GM08714 (cell line): ENCODE results near the gene KCNIP4.

Experiments used
- H3K4me3 ChIP-seq: fragments of 200-500 bp; sonication (Bioruptor generic); 2 replicates; pipeline ENCODE4 v1.5.1; 2014; ENCODE audit warnings: mild to moderate bottlenecking, low read length, inconsistent platforms
- ZNF274 ChIP-seq: IDR thresholded peaks from 2 replicates; pipeline ENCODE4 v1.6.1; 2012; ENCODE audit warnings: mild to moderate bottlenecking, low read depth, low read length

Gene KCNIP4

DNA sequence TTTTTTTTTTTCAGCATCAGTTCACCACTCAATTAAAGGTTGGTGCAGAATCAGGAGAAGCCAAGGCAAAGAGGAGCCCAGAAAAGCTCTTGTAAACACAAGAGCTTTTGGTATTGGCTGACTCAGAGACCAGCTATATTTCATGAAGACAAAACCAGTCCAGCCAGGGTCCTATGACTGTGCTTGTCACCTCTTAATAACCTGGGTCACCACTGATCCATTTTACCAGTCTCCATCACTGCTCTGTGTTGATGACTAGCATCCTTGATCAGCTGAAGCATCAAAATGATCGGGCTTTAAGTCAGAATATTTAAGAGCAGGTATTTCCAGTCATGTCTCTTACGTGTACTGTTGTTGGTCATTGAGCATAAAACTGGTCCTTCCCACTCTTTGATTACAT lies 1010.4 kb downstream of the KCNIP4 start:
- no peak for TF ChIP-seq ZNF274
- no peak overlapping the region for H3K4me3 ChIP-seq

DNA sequence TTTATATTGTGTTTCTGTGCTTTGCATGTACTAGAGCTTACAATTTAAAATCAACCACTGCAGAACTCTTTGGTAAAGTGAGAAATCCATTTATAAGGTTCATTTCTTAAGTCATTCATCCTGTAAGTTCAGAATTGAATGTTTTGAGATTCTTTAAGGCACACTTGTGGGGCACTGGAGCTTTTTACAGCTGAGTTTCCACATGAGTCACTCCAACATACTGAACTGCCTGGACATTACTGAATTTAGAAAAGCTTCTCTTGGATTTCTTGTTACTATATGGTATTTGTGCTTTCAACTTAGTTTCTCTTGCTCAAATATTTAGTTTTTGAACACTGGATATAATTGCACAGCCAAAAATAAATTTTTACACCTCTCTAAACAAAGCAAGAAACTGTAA lies 1022.0 kb downstream of the KCNIP4 start:
- H3K4me3 ChIP-seq, result no peak overlapping the region
- no peak for TF ChIP-seq ZNF274

DNA sequence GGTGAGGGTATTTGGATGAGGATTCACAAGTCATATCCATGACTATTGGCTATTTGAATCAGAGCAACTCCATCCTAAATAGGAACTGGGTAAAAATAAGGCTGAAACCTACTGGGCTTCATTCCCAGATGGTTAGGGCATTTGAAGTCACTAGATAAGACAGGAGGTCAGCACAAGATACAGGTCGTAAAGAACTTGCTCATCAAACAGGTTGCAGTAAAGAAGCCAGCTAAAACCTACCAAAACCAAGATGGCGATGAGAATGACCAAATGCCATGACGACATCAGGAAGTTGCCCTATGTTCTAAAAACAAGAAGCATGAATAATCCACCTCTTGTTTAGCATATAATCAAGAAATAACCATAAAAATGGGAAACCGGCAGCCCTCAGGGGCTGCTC lies 1023.4 kb downstream of the KCNIP4 start:
- no peak overlapping the region for H3K4me3 ChIP-seq
- TF ChIP-seq ZNF274, result no peak

DNA sequence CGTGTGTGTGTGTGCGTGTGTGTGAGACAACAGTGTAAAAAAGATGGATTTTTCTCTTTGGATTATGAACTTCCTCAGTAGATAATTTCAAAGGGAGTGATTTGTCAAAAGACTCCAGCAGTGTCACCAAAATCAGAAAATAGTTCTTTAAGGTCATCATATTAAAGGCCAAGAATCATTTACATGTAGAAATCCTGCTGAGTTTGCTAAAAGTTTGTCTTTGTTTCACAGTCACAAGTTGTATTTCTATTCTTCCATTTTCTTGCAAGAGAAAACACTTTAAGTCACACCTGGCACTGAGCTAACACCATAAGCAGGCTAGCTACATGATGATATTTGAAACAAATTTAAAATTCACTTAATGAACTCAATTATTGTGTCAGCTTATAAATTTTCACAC lies 1025.6 kb downstream of the KCNIP4 start:
- no peak for TF ChIP-seq ZNF274
- H3K4me3 ChIP-seq, result no peak overlapping the region

DNA sequence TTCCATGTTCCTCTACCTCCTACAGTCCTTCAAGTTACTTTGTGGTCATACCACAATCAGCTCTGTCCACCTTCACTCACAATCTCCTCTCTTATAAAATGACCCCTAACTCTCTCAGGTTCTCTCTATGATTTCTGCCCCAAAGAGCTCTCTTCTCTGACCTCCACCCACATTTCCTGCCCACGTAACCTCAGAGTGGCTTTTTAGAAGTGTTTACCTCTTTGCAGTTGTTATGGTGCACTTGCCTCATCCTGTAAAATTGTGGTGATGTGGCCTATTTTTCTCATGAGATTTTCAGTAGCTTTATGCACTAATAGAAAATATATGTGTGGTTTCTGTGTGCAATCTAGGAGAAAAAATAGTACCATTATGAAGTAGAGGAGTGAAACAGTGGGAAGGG lies 1032.5 kb downstream of the KCNIP4 start:
- H3K4me3 ChIP-seq, result no peak overlapping the region
- no peak for TF ChIP-seq ZNF274

DNA sequence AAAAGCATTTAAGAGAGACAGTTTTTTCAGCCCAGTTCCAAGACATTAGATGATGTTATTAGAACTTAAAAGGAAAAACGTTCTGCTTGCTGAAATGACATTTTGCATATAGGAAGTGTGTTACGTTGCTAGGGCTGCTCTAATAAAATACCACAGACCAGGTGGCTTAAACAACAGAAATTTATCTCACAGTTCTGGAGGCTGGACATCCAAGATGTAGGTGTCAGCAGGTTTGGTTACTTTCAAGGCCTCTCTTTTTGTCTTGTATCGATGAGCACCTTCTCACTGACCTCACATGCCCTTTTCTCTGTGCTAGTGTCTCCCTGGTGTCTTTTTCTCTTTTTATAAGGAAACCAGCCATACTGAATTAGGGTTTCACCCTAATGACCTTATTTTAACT lies 1043.6 kb downstream of the KCNIP4 start:
- TF ChIP-seq ZNF274, result no peak

DNA sequence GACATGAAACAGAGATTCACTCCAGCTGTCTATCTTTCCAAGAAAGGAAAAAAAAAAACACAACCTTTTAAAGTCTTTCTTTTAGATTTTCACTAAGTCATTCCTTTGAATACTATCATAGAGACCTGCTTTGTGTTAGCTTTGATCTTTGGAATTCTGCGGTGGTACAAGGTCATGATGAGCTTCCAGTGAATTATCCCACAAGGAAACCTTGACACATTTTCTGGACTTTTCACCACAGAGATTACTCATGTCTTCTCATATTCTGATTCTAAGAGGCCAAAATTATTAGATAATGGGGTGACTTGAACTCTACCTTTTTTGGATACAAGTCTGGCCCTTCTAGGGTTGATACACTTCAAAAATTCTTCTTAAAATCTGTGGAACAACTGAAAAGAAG lies 1046.7 kb downstream of the KCNIP4 start:
- no peak for TF ChIP-seq ZNF274
- no peak overlapping the region for H3K4me3 ChIP-seq

More for the DNA sequence above, 1043.6 kb downstream of the KCNIP4 start:
- H3K4me3 ChIP-seq, result no peak overlapping the region

DNA sequence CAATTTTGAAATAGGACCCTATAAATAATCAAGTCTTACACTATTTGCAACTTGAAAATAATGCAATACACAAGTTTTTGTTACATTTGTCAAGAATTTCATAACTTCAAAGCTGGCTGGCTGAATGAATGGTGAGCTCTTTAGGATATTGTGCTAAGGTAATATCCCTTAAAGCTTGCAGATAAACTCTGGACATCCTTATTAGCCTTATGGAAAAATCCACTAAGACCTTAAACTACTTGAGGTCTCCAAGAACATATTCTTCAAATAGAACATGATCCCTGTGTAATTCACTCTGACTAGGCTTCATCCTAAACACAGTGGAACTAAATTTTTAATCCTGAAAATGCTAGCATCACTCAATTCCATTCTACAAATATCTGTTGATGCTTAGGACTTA lies 1049.0 kb downstream of the KCNIP4 start:
- no peak overlapping the region for H3K4me3 ChIP-seq
- TF ChIP-seq ZNF274, result no peak

DNA sequence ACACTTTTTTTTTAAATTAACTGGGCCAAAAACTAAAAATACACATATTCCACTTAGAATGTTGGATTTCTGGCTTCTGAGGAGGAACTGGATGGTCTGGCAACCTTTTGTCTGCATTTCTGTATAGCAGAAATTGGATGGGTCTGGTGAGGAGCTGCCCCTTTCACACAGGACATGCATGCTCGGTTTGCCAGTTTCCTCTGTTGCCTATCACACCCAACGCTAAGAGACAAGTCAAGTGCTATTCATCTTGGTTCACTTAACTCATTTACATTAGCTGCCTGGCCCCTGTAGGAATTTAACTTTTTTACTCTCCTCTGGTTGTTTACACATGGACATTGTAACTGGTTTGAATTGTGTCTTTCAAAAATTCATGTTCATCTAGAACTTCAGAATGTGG lies 1052.6 kb downstream of the KCNIP4 start:
- H3K4me3 ChIP-seq, result no peak overlapping the region
- TF ChIP-seq ZNF274, result no peak

DNA sequence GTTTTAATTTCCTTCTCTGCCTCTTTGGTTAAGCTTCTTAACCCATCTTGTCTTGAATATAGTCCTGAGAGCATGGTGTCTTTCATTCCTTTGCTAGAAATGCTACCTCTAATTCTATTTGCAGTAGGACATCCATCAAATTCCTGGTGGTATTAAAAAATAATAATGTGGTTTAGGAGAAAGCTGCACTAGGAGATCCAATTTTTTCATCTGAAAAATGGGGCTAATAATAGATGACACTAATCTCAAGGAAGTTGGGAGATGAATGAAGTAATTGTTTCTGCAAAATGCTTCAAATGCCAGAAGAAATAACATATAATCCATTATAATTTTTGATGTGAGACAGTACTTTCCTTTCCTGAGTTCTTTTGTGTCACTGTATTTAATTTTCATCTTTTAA lies 1053.4 kb downstream of the KCNIP4 start:
- H3K4me3 ChIP-seq, result no peak overlapping the region
- TF ChIP-seq ZNF274, result no peak

DNA sequence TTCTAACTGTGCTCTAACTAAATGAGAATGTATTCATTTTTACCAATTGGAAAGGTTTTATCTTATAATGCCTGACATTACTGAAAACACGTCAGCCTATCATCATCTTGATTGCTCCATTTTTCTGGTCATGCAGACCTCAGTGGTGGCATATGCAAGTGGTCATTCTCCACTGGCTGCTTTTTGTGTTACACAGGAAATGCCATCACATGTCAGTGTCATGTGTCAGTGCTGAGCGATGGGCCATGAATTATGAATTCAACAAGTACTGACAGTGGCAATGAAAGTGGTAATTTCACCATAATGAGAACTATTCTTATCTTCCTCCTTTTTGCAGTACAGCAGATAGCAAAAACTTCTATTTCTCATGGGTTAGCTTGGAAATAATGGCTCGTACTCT lies 1057.8 kb downstream of the KCNIP4 start:
- H3K4me3 ChIP-seq, result no peak overlapping the region
- TF ChIP-seq ZNF274, result no peak

DNA sequence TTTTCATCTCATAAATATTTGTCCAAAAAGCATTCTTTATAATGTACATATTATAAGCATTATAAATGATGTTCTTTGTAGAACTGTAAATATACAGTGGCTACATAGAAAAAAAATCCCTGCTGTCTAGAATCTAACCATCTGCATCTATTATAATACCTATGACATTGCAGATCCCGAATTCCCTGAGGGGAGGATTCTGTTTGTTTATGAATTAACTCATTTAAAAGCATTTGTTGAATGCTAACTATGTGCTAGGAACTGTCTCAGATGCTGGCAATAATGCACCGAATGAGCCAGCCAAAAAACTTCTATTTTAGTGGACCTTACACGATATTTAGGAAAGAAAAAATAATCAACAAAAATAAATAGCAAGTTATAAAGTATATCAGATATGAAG lies 1058.7 kb downstream of the KCNIP4 start:
- no peak for TF ChIP-seq ZNF274
- H3K4me3 ChIP-seq, result no peak overlapping the region

DNA sequence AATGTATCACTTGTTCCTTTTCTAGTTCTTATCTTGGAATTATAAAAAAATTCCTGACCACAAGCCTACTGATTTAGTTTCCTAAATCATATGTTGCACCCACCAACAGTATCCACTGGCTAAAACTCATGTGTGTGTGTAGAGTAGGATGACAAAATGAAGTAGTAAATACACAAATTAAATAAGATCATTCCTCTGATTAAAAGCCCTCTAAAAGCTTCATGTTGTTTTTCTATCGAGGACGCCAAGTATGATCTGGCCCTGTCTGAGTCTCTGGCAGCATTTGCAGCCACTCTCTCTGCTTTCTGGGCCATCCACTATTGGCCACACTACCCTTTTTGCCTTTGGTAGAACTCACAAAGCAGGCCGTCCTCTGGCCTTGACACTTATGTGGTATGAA lies 1064.9 kb downstream of the KCNIP4 start:
- no peak overlapping the region for H3K4me3 ChIP-seq
- no peak for TF ChIP-seq ZNF274

DNA sequence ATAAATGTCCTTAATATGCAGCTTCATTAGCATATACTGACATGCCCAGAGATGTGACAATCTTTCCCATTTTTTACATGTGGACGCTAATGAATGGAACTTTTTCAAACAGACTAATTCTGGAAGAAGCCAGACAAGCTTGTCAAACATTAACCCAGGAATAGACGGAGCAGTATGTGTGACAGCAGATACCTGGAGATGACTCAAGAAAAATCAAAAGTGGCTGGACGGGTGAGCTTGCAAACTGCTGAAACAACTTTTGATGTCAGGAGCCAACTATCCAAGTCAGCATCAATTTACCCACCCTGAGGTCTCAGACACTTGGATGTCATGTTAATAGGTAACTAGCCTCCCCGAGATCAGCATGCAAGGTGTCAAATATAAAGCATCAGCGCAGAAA lies 1065.3 kb downstream of the KCNIP4 start:
- H3K4me3 ChIP-seq, result no peak overlapping the region
- no peak for TF ChIP-seq ZNF274

DNA sequence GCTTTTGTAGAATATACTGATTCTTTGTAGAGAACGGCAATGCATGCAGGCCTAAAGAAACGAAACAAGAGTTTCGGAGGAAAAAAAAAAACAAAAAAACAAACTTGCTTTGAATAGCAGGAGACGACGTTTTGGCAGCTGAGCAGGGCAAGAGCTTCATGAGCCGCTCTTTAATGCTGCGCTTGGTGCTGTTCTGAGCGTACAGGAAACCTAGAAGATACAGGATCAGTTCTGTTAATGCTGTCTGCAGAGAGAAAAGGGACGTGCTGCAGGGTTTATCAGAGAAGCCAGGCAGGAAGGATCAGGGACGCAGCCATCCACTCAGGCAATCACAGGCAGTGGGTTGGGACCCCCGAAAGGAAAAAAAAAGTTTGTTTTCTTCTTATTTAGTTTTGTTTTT lies 1066.1 kb downstream of the KCNIP4 start:
- no peak overlapping the region for H3K4me3 ChIP-seq
- no peak for TF ChIP-seq ZNF274

DNA sequence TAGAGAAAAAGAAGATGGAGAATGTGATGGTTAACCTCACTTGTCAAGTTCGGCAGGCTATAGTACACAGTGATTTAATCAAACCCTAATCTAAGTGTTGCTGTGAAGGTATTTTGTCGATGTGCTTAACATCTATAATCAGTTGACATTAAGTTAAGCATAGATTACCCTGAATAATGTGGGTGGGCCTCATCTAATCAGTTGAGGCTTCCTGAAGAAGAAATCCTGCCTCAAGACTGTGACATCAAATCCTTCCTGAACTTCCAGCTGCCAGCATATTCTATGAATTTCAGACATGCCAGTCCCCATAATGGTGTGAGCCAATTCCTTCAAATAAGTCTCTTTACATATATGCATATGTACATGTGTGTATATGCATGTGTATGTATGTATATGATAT lies 1066.9 kb downstream of the KCNIP4 start:
- TF ChIP-seq ZNF274, result no peak
- no peak overlapping the region for H3K4me3 ChIP-seq

DNA sequence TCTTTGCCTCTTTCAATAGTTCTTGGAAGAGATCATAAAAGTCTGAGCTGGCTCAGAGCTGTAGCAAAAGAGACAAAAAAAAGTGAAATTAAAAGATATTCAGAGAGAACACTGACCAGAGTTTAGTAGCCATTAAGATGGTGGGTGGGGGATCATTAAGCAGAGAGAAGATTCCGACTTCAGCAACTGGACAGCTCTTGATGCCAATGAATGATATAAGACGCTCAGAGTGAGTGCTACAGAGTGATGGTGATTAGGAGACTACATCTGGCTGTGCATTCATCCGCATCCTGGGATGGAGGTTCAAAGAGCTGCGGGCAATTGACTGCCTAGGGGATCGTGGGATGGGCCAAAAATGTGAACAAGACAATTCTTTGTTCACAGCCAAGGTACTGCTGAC lies 1069.8 kb downstream of the KCNIP4 start:
- H3K4me3 ChIP-seq, result no peak overlapping the region
- no peak for TF ChIP-seq ZNF274
